ENCODE results near the gene DLX1.

DNA sequence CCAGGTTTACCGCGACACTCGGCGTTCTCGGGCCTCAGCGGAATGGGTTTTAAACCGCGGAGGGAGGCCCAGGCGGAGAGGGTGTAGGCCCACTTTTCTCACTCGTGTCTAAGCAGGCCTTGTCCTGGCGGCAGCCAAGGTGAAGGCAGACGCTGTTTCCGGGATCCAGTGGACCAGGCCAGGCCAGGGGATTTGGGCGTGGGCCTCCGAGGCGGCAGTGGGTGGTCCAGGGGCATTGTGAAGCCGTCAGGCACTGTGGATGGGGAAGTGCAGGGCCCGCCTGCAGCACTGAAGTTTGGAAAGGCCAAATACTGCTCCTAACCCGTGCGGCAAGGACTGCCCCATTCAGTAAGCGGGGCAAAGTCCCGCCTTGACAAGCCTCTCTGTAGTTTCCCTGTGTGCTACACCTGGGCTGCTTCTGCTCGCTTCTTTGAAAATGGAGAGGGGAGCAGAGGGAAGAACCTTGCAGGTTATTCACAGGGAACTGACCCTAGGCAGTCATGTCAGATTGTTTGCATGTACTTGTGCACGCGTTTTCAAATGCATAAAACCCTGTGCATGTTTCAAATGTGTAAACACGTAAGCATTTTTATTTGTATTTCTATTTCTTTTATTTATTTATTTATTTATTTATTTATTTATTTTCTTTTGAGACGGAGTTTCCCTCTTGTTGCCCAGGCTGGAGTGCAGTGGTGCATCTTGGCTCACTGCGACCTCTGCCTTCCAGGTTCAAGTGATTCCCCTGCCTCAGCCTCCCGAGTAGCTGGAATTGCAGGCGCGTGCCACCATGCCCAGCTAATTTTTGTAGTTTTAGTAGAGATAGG lies 24.9 kb downstream of the DLX1 start:
- TF ChIP-seq SPI1 (IDR thresholded peaks at IDR 0.05; ENCODE audit: low read depth, low read length) (no peak), POLR2A (IDR thresholded peaks at IDR 0.05; ENCODE audit: low read depth, low read length) (no peak), POLR2AphosphoS5 (IDR thresholded peaks at IDR 0.05; ENCODE audit: low read depth, low read length) (no peak), TAF1 (IDR thresholded peaks at IDR 0.05; ENCODE audit: low read depth, low read length) (no peak), POU2F2 (IDR thresholded peaks at IDR 0.05; ENCODE audit: low read depth, low read length) (no peak)
